Measurements from ENCODE around the gene TLCD3B. TPM values are rescaled to one million over a fixed set of nuclear protein-coding genes. Genes with fewer than 3 reads are reported as not detected.

TLCD3B gene
- total and polyA plus RNA-seq, 2 experiments from 2014 or later, result 0.13 TPM; not detected in 1

DNA sequence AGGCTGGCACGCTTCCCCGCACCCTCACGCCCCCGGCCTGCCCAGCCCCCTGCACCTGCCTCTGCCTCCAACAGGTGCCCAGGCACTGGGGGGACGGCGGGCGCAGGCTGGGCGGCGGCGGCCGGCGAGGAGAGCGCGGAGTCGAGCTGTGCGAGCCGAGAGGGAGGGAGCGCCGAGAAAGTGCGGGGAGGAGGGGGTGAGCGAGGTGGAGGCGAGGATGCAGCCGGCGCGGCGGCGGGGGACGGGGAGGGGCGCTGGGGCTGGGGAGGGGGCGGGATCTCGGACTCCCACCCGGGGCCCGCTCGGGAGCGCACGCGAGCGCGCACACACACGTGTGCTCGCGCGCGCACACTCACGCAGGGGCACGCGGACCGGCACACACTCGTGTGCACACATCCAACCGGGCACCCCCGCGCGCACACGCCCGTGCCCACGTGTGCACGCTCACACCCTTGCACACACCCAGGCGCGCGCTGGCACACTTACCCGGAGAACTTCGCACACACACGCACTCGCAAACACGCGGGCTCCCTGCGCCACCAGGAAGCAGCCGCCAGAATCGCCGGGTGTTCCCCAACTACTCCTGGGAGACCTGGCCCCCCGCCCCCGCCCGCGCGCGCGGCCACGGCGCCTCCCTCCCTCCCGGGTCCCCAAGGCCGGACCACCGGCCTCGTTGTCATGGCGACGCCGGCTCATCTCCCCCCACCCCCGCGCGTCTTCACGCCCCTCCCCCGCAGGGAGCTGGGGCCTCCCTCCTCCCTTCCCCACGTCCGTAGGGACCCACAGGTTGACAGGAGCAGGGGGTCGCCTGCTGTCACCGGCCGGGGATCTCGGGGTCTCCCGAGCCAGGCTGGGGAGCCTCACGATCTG is 20.0 kb downstream of the TLCD3B start, which contains the start of gene DOC2A:
DOC2A (minus strand) TSS at position 184 of the 870 bp plus-strand sequence. CDS start 805 bp downstream, outside the sequence.
- in situ Hi-C loops (cut with MboI), result loop anchor here (10.0 kb wide), 1 partner anchor 196 kb away; the partner anchor contains the start of genes PAGR1 and PRRT2
- Histone ChIP-seq H3K4me1 (ENCODE audit: insufficient read depth) (no peaks in the 10 kb centered on the region), H3K79me2 (ENCODE audit: insufficient read depth) (no peaks in the 10 kb centered on the region), H3K27me3 (replicated peaks; ENCODE audit: insufficient read depth) (peaks cover 15% of the 10 kb centered on the region; the same call in 1 of the 2 replicates), H3K4me3 (peak within 1 kb of the TSS; percentile 50), H3F3A (ENCODE audit: insufficient read depth) (no peaks in the 10 kb centered on the region), H3K36me3 (ENCODE audit: low read depth) (no peaks in the 10 kb centered on the region), H3K9me2 (ENCODE audit: insufficient read depth) (no peaks in the 10 kb centered on the region), H3K27ac (no peak within 1 kb of the TSS), H4K20me1 (ENCODE audit: insufficient read depth) (no peaks in the 10 kb centered on the region), H3K9me3 (ENCODE audit: low read depth) (no peaks in the 10 kb centered on the region), H3K9ac (no peak within 1 kb of the TSS), H2AFZ (no peak within 1 kb of the TSS), H3K4me2 (ENCODE audit: unreplicated experiment) (peak within 1 kb of the TSS; percentile 70)
- DNase-seq, result peak; percentile 43
- WGBS, 2 experiments (ENCODE audit: low coverage in 1 of 2, low lambda C conversion rate in 2 of 2, missing lambda C conversion rate in 2 of 2), result 2% methylated on average over 42 to 85 of the region's 99 CpGs
- TF ChIP-seq EZH2phosphoT487 (IDR thresholded peaks at IDR 0.05; ENCODE audit: insufficient read depth, low read depth), result no peak
- no peak for TF ChIP-seq EZH2 (IDR thresholded peaks at IDR 0.05; ENCODE audit: insufficient read depth, poor library complexity, severe bottlenecking)

DNA sequence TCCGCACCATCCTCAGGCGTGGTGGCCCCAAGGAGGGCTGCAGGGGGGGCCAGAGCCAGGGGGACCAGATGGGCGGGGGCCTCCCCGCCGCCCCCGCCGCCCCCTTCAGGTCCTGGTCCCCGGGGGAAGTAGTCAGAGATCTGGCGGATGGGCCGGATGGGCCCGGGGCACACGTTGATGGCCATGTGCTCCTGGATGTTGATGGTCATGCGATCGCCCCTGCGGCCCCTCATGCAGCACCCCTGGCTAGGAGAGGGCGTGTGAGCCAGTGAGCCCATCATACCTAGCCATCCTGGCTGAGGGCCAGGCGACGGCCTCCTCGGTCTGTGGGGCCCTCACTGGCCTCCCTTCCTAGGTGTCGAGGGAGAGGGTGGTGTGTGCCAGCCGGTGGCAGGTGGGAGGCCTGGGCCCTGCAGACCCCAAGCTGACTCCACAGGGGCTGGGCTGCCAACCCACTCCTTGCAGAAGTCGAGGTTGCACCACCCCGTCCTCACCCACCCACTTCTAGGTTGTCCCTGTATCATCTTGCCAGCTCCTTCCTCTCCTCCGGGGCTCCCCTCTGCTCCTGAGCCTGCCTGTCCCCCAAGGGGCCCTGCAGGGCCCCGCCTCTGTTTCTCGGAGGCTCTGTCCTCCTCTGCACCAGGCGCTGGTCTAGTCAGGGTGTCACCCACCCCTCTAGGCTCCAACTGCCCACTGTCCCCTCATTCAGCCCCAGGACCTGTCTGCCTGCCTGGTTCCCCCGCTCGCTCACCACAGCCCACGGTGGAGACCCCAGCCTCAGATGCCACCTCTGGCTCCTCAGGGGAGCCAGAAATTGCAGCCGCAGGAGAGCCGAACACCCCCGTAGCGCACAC is 20.9 kb downstream of the TLCD3B start:
- no peak for TF ChIP-seq EZH2phosphoT487 (IDR thresholded peaks at IDR 0.05; ENCODE audit: insufficient read depth, low read depth)
- TF ChIP-seq EZH2 (IDR thresholded peaks at IDR 0.05; ENCODE audit: insufficient read depth, poor library complexity, severe bottlenecking), result peak; percentile 88
- H3K27me3 ChIP-seq (replicated peaks; ENCODE audit: insufficient read depth), result peaks cover 15% of the 10 kb centered on the region; the same call in 1 of the 2 replicates
- no peak overlapping the region for H2AFZ ChIP-seq
- no peaks in the 10 kb centered on the region for H3K79me2 ChIP-seq (ENCODE audit: insufficient read depth)
- no peak overlapping the region for H3K27ac ChIP-seq
- H3K4me1 ChIP-seq (ENCODE audit: insufficient read depth), result no peaks in the 10 kb centered on the region
- H3K36me3 ChIP-seq (ENCODE audit: low read depth), result no peaks in the 10 kb centered on the region
- no peaks in the 10 kb centered on the region for H3F3A ChIP-seq (ENCODE audit: insufficient read depth)
- H4K20me1 ChIP-seq (ENCODE audit: insufficient read depth), result no peaks in the 10 kb centered on the region
- no peaks in the 10 kb centered on the region for H3K9me3 ChIP-seq (ENCODE audit: low read depth)
- in situ Hi-C loops (cut with MboI), result loop anchor here (10.0 kb wide), 1 partner anchor 195 kb away; the partner anchor contains the start of genes PAGR1 and PRRT2
- H3K9ac ChIP-seq, result no peak overlapping the region
- 2 to 6% methylated on average over 28 to 33 of the region's 34 CpGs for WGBS, 2 experiments (ENCODE audit: low coverage in 1 of 2, low lambda C conversion rate in 2 of 2, missing lambda C conversion rate in 2 of 2)
- no peak for DNase-seq
- H3K4me2 ChIP-seq (ENCODE audit: unreplicated experiment), result peak overlapping the region; percentile 5
- H3K9me2 ChIP-seq (ENCODE audit: insufficient read depth), result no peaks in the 10 kb centered on the region
- peak overlapping the region; percentile 50 for H3K4me3 ChIP-seq

DNA sequence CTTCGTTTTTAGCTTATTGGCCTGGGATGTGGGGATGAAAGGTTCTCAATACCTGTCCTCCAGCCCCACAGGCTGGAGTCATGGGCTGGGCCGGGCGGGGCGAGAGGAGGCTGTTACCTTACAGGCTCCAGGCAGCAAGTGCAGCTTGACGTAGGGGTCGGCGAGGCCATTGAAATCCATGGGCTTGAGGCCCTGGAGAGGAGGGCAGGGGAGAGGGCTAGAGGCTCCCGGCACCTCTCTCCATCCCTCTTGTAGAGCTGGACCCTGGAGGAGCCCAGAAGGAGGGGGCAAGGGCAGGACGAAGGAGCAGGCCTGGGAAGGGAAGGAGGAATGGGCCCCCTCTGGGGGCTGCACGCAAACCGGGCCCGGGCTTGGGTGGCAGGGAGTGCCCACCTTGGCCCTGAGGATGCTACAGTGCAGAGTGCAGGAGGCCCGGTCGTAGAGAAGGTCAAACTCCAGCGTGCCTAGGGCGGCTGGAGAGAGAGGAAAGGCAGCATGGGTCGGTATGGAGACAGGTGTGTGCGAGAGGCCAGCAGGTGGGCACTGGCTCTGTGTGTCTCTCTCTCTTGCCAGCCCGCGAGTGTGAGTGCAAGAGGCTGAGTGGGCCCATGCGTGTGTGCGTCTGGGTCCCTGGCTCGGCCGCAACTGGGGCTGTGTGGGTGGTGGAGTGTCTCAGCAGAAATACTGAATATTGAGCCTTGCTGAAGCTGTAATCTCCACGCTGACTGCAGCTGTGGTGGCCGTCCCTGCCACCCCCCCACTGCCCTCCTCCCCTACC is 21.8 kb downstream of the TLCD3B start:
- H3K4me2 ChIP-seq (ENCODE audit: unreplicated experiment), result no peak overlapping the region
- no peaks in the 10 kb centered on the region for H3K79me2 ChIP-seq (ENCODE audit: insufficient read depth)
- H3K27me3 ChIP-seq (replicated peaks; ENCODE audit: insufficient read depth), result peaks cover 15% of the 10 kb centered on the region; the same call in 1 of the 2 replicates
- H3K9ac ChIP-seq, result no peak overlapping the region
- no peak overlapping the region for H3K4me3 ChIP-seq
- no peak overlapping the region for H3K27ac ChIP-seq
- DNase-seq, result peak; percentile 43
- no peaks in the 10 kb centered on the region for H3K9me2 ChIP-seq (ENCODE audit: insufficient read depth)
- H2AFZ ChIP-seq, result no peak overlapping the region
- H3K9me3 ChIP-seq (ENCODE audit: low read depth), result no peaks in the 10 kb centered on the region
- no peaks in the 10 kb centered on the region for H3F3A ChIP-seq (ENCODE audit: insufficient read depth)
- WGBS, 2 experiments (ENCODE audit: low coverage in 1 of 2, low lambda C conversion rate in 2 of 2, missing lambda C conversion rate in 2 of 2), result 17 to 19% methylated on average over 24 to 26 of the region's 26 CpGs
- no peaks in the 10 kb centered on the region for H3K4me1 ChIP-seq (ENCODE audit: insufficient read depth)
- in situ Hi-C loops (cut with MboI), result no loop called here
- TF ChIP-seq EZH2 (IDR thresholded peaks at IDR 0.05; ENCODE audit: insufficient read depth, poor library complexity, severe bottlenecking) (no peak), EZH2phosphoT487 (IDR thresholded peaks at IDR 0.05; ENCODE audit: insufficient read depth, low read depth) (no peak)
- H4K20me1 ChIP-seq (ENCODE audit: insufficient read depth), result no peaks in the 10 kb centered on the region
- H3K36me3 ChIP-seq (ENCODE audit: low read depth), result no peaks in the 10 kb centered on the region

Data from GM23248 (cell line).